Neural cell (in vitro differentiated cells): Measurements from ENCODE around the gene NOP56.

Source experiments
- EZH2 ChIP-seq: fragments of 200-600, 300-800 bp; shearing (Covaris generic), sonication (generic); IDR thresholded peaks from 2 replicates; pipeline ENCODE4 v1.6.1; 2014; ENCODE audit warnings: antibody characterized with exemption, low read length, borderline replicate concordance, mild to moderate bottlenecking; ENCODE audit not compliant: insufficient read depth, poor library complexity, severe bottlenecking
- TF ChIP-seq, protein P1 (sequence below): fragments of 450-650 bp; IDR thresholded peaks from 2 replicates; pipeline ENCODE4 v1.5.1; 2014; ENCODE audit warnings: antibody characterized with exemption, mild to moderate bottlenecking, moderate library complexity; ENCODE audit not compliant: poor library complexity, severe bottlenecking

DNA sequence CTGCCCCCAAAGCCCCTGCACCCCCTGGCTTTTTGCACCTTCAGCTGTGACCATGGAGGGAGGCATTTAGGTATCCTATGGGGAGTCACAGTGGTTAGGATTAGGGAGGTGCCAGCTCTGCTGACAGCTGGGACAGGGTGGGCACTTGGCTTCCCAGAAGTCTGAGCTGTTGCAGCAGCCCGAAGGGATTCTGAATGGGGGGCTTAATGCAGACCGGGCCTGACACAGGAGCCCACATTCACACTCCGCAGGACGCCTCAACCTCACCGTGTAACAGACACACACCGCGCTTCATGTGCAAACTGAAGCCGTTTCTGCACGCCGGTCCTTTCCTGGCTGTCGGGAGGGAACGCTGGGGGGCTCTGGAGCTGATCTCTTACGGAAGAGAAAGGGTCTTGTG, 42.1 kb downstream of the NOP56 start:
- no peak for TF ChIP-seq EZH2
- TF ChIP-seq, protein P1, sequence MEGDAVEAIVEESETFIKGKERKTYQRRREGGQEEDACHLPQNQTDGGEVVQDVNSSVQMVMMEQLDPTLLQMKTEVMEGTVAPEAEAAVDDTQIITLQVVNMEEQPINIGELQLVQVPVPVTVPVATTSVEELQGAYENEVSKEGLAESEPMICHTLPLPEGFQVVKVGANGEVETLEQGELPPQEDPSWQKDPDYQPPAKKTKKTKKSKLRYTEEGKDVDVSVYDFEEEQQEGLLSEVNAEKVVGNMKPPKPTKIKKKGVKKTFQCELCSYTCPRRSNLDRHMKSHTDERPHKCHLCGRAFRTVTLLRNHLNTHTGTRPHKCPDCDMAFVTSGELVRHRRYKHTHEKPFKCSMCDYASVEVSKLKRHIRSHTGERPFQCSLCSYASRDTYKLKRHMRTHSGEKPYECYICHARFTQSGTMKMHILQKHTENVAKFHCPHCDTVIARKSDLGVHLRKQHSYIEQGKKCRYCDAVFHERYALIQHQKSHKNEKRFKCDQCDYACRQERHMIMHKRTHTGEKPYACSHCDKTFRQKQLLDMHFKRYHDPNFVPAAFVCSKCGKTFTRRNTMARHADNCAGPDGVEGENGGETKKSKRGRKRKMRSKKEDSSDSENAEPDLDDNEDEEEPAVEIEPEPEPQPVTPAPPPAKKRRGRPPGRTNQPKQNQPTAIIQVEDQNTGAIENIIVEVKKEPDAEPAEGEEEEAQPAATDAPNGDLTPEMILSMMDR: no peak
